Activated CD8-positive, alpha-beta memory T cell treated with anti-CD3 and anti-CD28 coated beads for 48 hours (primary cell): ENCODE measurements around the gene SMAD1.

Source experiments
- DNase-seq, 3 experiments: peaks; one replicate each; pipeline ENCODE4 v3.0.0-alpha.2; 2020; ENCODE audit warnings: low read depth in 2 of 3, low spot score in 2 of 3

SMAD1 gene

DNA sequence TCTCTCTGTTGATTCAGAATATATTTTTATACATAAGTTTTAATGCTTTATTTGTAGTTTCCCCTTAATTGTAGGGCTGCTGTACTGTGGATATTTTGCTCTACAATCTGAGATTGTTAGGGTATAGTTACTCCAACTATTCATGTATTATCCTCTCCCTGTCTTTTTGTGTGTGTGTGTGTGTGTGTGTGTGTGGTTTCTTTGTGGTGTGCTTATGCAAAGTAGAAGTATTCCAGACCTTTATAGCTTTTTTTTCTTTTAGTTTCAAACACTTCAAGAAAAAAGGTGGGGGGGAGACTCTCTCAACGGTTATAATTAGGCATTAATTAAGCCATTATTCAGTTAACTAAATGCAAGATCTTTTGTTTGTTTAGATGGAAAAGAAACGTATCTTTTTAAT lies 6.7 kb downstream of the SMAD1 start:
- no peak for DNase-seq

DNA sequence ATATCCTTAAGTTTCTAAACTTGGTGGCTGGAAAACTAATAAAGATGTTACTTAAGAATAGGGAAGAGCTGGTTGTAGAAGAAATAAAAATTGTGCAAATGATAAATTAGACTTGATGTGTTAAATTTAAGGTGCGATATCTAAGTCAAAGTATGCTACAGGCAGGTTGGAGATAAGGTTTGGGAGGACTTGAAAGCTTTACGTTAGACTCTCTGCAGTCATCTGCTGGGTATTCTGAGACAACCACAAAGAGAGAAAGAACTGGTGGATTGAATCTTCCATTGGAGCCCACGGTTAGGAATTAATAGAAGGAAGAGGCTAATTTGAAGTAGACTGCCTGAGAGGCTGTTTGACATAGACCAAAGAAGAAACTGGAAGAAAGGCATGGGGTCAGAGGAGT lies 7.9 kb downstream of the SMAD1 start:
- DNase-seq = no peak

DNA sequence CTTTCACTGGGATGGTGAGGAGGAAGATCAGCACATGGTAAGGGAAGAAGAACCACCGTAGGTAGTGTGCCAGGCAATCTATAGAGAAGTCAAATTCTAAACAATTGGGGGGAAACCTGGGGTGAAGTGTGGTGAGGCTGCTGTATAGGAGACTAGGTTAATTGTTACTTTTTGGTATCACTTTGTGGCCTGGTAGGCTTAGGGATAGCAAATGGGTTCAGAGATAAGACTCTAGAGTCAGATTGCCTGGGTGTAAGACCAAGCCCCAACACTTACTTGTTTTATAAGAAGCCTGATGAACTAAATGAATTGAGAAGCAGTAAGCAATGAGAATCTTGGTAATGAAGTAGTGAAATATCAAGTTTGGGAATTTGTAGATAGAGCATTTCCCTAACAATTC lies 8.7 kb downstream of the SMAD1 start:
- DNase-seq = no peak

DNA sequence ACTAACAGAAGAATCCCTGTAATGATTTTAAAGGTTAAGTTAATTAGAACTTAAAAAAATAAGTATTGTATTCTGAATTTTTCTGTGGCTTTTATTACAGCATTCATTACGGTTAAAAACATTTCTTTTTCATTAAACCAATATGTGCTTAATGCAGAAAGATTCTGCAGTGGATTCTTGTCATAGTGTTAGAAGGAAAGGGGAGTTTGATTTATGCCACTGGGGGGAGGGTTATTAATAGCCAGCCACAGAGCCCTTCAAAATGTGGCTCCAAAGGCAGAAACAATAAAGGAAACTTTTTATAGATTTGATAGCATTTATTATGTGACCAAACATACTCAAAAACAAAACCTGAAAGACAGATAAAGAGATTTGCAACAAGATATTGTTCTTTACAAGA lies 9.1 kb downstream of the SMAD1 start:
- no peak for DNase-seq

DNA sequence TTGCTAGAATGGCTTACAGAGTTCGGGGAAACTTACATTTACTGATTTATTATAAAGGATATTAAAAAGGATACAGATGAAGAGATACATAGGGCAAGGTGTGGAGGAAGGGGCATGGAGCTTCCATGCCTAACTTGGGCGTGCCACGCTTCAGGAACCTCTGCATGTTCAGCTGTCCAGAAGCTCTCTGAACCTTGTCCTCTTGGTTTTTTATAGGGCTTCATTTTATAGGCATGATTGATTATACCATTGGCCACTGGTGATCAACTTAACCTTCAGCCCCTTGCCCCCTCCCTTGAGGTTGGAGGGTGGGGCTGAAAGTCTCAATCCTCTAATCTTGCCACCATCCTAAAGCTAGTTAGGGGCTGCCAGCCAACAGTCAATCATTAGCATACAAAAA lies 10.7 kb downstream of the SMAD1 start:
- DNase-seq = no peak

DNA sequence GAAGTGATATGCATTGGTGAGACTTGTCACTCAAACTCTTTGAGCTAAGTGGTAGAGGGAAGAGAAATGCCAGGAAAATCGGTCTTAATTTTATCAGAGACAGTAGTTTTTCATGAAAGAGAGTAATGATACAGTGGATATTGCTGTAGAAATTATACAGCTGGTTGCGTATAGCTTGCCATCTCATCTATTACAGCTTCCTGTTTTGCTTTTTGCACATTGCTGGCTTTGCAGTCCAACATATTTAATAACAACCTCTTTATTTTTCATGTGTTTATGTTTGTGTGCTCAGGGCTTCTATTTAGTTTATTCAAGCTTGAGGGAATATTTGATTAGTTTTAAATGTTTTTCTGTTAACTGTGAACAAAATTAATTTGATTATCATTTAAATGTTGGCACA lies 11.5 kb downstream of the SMAD1 start:
- no peak for DNase-seq

DNA sequence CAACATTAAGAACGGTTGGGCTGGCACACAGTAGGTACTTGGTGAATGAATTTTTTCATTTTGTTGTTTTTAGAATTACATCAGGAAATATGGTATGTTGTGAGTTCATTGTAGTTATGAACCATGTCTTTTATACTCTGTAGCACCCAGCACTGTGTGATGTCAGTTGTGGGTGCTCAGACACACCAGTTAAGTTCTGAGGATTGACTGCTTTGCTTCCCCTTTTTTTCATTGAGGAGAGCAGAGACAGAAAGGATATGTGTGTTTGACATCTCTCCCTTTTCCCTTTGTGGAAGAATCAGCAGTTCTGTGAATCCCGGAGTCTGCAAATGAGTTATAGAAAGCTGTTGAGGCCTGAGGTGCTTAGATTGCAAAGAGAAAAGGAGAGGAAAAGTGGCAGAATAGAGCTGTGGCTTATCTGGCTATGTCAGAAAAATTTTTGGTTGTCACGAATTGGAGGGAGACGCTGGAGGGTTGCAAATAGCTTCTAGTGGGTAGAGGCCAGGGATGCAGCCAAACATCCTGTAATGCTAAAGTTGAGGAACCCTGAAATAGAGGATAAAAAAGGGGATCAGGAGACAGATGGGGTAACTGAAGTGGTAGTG lies 13.1 kb downstream of the SMAD1 start:
- no peak for DNase-seq

DNA sequence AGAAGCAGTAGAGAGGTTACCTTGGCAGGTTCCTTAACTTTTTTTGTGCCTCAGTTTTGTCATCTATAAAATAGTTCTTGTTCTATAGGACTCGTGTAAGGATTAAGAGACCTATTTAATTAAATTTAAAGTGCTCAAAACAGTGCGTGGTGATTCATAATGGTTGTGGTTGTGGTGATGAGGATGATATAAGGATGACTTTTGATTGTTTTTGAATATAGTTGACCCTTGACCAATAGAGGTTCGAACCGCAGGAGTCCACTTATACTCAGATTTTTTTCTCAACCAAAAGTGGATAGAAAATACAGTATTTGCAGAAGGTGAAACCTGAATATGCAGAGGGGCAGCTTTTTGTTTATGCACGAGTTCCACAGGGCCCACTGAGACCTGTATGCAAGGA lies 14.6 kb downstream of the SMAD1 start:
- DNase-seq = no peak

DNA sequence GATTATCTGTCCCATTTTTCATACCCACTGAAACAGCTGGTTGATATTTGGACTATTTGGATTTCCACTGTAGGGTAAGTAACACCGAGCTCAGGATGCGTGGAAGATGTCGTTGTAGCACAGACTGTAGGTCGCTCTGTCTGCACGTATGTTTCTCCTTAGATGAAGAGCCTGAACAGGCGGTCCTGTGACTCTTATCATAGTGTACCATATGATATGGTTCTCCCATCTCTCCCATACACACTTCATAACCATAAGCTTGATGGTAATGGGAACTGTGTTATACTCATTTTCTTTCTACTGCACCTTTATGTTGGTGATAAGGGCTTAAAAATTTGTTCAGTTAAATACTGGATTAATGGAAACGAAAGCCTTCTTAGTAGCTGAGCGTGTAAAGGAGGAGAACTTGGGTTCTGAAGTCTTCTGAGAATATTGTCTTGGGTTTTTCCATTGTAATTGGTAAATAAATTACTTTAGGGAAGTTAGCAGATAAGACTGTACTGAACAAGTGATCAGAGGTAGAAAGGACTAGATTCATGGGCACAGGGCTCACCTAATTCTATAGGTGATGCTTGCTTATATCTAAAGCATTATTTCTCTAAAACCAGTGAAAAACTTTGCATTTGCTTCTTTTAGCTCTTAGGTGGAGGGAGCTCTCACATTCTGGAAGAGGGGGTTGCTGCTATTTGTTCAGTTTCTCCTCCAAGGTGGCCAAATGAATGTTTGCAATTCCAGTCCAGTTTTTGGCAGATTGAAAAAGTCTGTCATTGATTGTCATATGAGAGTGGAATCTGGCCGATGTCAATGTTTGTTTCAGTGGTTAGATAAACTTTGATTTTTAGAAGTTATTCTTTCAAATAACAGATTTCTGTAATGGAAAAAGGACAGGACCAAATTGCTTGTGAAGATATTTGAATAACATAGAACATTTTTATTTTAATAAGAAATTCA lies 15.8 kb downstream of the SMAD1 start:
- no peak for DNase-seq

DNA sequence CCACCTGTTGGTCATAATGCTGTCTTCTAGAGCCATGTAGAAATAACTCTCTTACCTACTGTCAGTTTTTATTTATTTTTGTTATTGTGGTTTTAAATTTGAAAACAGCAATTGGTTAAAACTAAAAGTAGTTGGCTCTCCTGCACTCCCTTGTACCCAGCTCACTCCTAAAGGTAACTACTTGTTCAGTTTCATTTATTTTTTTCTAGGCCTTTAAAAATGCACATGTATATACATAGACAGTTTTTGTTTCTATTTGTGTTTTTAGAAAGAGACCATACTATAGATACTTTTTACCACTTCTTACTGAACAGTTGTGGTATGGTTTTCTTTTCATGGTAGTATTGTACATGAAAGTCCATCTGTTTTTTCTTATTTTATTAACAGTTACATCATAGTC lies 16.8 kb downstream of the SMAD1 start:
- no peak for DNase-seq

DNA sequence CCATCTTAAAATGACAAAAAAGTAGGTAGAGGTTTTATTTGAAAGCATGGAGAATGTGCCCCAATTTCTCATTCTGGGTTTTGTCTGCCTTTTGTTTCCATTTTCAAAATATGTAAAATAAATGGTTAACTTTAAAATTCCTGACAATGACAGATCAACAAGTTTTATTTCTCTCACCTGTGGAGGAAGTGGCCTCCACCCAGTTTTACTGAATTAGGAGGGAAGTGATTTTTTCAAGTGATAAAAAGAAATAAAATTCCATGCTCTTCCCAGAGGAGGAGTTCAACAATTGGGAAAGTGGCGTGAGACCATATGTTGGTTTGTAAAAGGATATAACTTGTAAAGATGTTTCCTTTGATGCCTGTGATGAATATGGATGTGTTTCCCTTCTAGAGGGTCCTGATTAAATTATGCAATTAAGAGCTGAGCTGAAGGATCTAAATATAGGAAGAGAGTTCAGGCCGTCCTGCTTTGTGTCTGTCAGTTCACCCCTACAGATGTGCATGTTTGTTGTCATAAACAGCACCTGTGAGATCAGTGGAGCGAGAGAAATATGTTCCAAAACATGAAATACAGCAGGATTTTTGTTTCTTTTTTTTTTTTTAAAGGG lies 19.5 kb downstream of the SMAD1 start:
- DNase-seq = no peak

DNA sequence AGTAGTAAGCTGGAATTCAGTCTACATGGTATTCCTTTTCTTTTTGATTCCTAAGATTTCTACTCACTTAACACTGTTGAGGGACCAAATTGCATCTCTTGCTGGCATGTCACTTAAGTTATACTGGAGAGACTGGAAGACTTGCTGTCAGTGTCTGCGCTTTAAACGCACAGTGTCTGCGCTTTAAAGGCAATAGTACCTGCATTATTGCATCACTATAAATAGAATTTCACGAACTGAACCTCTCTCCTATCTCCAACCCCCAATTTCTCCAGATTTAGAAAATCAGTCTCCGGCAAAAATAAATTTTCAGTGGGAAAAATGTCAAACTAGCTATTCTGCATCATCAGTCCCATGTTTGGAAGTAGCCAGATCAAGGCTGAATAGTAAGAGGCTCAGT lies 21.2 kb downstream of the SMAD1 start:
- DNase-seq = no peak

DNA sequence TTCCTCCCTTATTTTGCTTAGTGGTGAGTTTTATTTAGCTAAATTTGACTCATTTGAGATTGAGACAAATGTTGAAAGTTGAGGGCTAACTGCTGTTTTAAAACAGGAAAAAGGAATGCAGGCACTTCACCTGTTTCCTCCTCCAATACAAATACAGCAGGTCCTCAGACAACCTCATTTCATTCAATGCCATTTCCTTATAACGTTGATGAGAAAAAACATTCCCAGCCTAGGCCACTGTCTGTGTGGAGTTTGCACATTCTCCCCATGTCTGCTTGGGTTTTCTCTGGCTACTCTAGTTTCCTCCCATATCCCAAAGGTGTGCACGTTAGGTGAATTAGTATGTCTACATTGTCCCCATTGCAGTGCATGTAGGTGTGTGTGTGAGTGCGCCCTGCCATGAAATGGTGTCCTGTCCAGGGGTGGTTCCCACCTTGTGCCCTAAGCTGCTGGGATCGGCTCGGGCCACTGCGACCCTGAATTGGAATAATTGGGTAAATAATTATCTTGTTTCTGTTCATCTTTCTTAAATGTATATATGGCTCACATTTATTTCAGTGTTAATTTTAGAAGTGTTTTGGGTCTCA lies 21.9 kb downstream of the SMAD1 start:
- no peak for DNase-seq

DNA sequence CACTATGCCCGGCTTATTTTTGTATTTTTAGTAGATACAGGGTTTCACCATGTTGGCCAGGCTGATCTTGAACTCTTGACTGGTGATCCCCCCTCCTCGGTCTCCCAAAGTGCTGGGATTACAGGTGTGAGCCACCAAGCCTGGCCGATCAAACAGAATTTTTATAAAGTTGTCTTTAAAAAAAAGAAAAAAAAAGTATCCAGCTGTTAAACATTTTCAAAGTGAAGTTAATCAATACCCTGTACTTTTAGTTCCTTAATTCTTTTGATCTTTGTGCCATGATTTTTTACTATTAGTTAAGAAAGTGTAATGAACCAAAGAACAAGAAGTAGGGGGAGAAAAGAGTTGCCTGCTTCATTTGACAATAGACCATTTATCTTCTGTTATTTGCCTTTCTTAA lies 24.3 kb downstream of the SMAD1 start:
- no peak for DNase-seq

DNA sequence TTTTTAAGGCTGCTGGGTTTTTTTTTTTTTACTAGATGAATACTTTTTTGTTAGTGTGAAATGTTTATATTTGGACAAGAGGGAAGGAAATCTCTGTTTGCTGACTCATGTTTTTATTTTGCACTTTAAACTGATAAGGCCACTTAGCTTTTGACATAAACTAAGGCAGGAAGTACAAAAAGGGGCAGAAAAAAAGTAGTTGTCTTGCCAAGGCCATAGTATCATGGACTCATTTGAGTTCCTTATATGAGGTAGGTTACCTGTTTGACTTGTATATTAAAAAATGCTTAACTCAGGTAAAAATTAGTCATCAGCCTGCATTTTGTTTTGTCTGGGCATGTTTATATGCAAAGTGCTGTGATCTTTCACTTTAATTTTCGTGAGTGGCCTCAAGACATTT lies 26.0 kb downstream of the SMAD1 start:
- no peak for DNase-seq

DNA sequence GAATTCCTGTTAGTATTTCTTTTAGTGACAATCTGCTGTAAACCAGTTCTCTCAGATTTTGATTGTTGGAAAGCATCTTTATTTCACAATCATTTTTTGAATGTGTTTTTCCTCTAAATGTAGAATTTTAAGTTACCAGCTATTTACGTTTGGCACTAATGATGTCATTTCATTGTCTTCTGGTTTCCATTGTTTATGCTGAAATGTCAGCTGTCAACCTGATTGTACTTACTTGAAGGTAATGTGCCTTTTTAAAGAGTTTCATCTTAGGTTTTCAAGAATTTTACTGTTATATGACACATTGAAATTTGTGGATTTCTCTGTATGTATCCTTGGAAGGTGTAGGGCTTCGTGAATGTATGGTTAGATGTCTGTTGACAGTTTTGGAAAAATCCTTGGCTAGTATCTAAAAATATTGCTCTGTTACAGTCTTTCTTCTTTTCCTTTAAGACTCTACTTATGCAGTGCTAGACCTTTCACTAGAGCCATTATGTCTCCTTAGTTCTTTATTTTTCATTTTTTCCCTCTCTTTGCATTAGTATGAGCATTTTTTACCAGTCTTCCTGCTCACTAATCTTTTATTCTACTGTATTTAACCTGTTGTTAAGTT lies 30.4 kb downstream of the SMAD1 start:
- DNase-seq = no peak

DNA sequence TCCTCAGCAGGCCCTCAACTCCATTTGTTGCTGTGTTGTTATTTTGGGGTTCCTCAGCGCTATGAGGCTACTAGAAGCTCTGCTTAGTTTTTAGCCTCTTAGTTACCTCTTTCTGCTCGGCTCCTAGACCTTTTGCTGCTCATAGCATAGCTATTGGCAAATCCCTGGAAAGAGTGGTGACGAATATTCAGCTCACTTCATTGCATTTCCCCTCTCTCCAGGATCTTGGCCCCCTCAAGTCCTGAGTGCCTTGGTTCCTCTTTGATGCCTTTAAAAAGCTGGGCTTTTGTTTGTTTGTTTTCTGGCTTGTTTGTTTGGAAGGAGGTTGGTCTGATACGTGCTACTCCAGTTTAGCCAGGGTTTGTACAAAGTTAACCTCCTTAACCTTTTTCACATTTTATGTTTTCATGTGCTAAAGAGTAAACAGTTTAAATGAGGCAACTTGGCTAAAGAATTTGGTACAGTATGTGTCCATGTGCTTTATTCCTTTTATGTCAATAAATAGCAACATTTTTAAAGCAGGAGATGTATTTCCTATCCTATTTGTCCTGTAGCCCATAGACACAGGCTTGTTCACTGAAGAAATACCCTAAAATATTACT lies 31.5 kb downstream of the SMAD1 start:
- DNase-seq = no peak

DNA sequence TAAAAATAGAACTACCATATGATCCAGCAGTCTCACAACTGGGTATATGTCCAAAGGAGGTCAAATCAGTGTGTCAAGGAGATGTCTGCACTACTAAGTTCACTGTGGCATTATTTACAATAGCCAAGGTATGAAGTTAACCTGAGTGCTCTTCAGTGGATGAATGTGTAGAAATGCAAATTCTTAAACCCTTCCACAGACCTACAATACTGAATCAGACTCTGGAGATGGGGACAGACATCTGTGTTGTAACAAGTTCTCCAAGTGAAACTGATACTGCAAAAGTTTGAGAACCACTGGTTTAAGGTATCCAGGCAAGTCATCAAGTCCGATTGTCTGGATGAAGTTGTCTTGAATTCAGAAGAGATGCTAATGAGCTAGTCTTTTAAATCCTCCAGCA lies 38.5 kb downstream of the SMAD1 start:
- no peak for DNase-seq

DNA sequence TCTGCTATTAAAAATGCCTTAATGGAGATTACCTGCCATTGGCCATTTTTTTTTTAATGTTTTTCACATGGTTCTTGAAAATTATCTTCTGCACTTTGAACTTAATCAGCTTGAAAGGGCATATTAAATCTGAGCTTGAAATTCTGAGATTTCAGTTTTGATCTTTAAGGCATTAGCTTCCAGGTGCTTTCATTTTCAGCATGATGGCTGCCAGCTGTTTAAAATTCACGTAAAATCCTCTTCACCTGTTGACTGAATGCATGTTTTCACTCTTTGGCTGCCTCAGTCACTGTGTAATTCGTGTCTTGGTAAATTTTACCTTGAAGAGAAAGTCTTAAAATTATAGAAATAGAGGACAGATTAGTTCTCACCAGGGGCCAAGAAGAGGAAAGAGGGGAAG lies 39.6 kb downstream of the SMAD1 start:
- DNase-seq = no peak

DNA sequence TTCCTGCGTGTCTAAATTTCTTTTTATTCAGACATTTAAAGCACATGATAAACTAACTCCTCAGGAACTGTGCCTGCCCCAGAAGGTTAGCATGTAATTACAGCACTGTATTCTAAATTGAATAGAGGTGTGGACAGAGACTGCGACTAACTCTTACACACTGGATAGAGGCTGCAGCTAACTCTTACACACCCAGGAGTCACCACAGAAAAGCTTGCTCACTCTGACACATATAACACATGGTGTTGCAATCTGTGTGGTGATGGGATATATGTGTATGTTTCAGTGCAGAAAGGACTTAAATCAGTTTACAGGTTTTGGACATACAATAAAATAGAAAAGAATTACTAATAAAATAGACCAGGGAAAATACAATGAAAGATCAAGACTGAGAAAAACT lies 41.5 kb downstream of the SMAD1 start:
- no peak for DNase-seq

DNA sequence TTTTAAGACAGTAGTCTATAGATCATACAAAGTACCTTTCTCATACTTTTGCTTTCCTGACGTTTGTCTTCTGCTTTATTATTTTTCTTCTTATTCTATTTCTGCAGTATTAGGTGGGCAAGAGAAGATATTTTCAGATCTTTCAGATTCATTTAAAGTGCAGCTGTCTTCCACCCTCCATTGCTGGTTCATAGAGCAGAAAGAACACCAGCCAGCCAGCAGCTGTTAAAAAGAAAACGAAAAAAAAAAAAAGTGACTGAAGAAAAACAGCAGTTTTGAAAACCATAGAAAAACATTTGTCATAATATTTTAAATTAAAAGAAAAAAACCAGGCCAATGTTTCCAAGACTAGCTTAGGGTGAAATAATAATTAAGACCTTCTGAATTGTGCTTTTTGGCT lies 42.9 kb downstream of the SMAD1 start:
- no peak for DNase-seq
